HTR-8/SVneo (cell line): ENCODE measurements around the gene DCBLD1.
"Not testable (repeated sequence)": the region's sequence is repeated elsewhere in the genome, so short reads cannot be mapped to it uniquely, and the experiment has no call there.

Experiments
- DNase-seq: peaks from one replicate; pipeline ENCODE4 v3.0.0; 2011; ENCODE audit warnings: low spot score, mixed read lengths; ENCODE audit not compliant: insufficient read length
- FAIRE-seq: peaks from 2 replicates; lab custom pipeline; 2011; peaks lifted over from hg19 to GRCh38; lab: Jason Lieb, UNC

The DCBLD1 gene

DNA sequence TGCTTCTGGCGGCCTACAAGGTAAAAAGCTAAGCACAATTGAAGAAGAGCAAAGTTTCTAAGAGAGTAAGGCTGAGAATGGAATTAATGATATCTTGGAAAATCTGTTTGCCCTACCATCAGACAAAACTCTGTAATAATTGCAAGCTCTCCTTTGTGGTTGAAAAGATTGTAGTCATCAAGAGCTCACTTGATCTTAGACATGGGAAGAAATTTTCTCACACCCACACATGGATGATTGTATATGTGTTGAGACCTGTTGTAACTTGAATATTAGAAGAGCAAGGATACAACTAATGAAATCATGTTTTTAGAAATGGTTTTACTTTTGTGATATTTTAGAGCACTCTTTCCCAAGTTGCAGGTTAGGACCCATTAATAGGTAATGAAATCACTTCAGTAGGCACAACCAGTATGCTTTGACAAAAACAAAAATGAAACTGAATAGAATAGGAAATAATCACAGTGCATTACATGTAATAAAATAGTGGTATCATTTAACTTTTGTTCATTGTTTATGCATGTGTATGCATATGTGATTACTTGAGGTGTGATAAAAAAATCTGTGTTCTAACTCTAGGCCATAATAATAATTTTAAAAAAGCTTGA lies 14.0 kb downstream of the DCBLD1 start:
- no peak for DNase-seq
- no peak for FAIRE-seq

- no peak for DNase-seq
- FAIRE-seq = no peak
These were observed 14.8 kb downstream of the DCBLD1 start for GRCh38 chr6:117497237-117497636.

- peak; percentile 41 for DNase-seq
These were observed 15.7 kb downstream of the DCBLD1 start for GRCh38 chr6:117498159-117498558.

GRCh38 chr6:117501722-117502121 lies 19.2 kb downstream of the DCBLD1 start:
- DNase-seq (no peak), FAIRE-seq (no peak)

More at GRCh38 chr6:117498159-117498558, 15.7 kb downstream of the DCBLD1 start:
- no peak for FAIRE-seq

GRCh38 chr6:117502580-117502979 lies 20.1 kb downstream of the DCBLD1 start:
- DNase-seq (no peak), FAIRE-seq (no peak)

GRCh38 chr6:117503211-117503610 lies 20.7 kb downstream of the DCBLD1 start:
- DNase-seq (no peak), FAIRE-seq (no peak)

GRCh38 chr6:117504478-117505144 lies 22.1 kb downstream of the DCBLD1 start:
- FAIRE-seq = no peak
- DNase-seq = no peak

- DNase-seq (no peak), FAIRE-seq (no peak)
These were observed 22.8 kb downstream of the DCBLD1 start for GRCh38 chr6:117505311-117505710.

DNA sequence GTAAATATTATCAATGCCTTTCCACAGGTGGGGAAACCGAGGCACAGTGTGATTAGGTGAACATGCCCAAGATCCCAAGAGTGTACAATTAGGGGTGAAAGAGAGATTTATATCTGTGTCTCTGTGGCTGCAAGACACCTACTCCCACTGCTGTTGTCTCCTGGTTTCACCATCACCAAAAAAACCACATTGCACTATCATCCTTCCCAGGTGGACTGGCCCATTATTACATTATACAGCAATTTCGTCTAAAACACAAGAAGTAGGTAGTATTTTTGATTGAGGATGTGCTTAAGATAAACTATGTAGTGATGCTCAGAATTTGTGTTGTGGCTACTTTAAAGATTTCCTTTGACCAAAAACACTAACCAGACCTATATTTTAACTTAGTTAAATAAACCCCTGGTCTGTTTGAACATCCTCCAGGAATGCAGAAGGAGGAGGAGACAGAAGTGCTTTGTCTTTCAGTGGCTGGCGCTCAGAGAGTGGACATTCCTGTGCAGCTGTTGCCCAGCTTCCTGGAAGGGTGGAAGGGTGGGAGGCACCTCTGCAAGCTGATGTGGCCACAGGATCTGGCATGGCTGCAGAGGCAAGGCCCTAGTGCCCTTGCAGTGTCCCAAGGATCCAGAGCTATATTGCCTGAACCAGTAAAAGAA lies 23.8 kb downstream of the DCBLD1 start:
- no peak for DNase-seq
- no peak for FAIRE-seq

GRCh38 chr6:117506907-117507306 lies 24.4 kb downstream of the DCBLD1 start:
- DNase-seq (no peak), FAIRE-seq (no peak)

- no peak for FAIRE-seq
- DNase-seq = no peak
These were observed 26.0 kb downstream of the DCBLD1 start for GRCh38 chr6:117508450-117508971.

DNA sequence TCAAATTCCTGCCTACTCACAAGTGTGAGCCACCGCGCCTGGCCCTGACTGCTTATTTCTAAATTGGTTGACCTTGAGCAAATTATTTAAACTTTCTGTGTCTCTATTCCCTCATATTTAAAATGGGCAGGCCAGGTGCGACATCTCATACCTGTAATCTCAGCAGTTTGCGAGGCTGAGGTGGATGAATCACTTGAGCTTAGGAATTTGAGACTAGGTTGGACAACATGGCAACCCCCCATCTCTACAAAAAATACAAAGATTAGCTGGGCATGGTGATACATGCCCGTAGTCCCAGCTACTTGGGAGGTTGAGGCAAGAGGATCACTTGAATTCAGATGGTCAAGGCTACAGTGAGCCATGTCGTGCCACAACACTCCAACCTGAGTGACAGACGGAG lies 26.5 kb downstream of the DCBLD1 start:
- no peak for FAIRE-seq
- DNase-seq = no peak

GRCh38 chr6:117512056-117512828 lies 29.8 kb downstream of the DCBLD1 start:
- FAIRE-seq = no peak
- DNase-seq = no peak

- FAIRE-seq (no peak), DNase-seq (no peak)
These were observed 30.6 kb downstream of the DCBLD1 start for GRCh38 chr6:117512987-117513573.

GRCh38 chr6:117513778-117514365 lies 31.4 kb downstream of the DCBLD1 start:
- DNase-seq = no peak
- no peak for FAIRE-seq

DNA sequence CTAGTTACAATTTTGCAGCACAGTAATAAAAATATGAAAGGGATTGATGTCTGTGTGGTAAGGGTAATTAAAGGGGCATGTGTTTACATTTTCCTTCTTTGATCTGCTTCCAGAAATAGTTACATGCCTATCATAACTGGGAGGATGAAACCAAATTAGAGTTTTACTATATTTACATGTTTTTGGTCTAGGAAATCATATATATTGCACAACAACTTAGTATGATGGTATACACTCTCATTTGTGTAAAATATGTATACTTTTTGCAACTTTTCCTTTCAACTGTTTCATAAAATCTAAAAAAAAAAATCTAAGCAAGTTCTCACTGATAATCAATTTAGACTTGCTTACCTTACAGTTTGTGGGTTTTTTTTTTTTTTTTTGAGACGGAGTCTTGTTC lies 32.2 kb downstream of the DCBLD1 start:
- FAIRE-seq (no peak), DNase-seq (no peak)

DNA sequence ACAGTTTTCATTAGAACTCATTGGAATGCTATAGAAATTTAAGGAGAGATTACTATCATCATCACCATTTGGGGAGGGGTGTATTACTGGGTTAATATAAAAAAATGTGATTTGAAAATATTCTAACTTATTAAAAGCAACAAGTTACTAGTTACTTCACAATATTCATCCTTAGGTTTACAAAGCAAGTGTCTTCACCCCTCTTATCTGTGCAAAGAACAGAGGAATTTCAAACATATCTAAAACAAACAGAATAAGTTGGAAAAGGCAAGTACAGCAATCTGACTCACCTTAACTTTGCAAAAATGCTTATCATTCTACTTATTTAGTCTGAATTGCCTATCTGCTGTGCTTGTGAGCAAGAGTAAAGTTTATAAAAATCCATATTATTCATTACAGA lies 32.9 kb downstream of the DCBLD1 start:
- no peak for DNase-seq
- FAIRE-seq = no peak

DNA sequence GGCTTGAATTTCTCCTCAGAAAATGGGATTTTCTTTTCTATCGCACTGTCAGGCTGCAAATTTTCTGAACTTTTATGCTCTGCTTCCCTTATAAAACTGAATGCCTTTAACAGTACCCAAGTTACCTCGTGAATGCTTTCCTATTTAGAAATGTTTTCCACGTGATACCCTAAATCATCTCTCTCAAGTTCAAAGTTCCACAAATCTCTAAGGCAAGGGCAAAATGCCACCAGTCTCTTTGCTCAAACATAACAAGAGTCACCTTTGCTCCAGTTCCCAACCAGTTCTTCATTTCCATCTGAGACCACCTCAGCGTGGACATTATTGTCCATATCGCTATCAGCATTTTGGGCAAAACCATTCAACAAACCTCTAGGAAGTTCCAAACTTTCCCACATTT lies 35.5 kb downstream of the DCBLD1 start:
- not testable (repeated sequence) for FAIRE-seq, DNase-seq

GRCh38 chr6:117518870-117519269 lies 36.4 kb downstream of the DCBLD1 start:
- FAIRE-seq (no peak), DNase-seq (no peak)
